ENCODE results near the gene NFIA.

Gene NFIA

DNA sequence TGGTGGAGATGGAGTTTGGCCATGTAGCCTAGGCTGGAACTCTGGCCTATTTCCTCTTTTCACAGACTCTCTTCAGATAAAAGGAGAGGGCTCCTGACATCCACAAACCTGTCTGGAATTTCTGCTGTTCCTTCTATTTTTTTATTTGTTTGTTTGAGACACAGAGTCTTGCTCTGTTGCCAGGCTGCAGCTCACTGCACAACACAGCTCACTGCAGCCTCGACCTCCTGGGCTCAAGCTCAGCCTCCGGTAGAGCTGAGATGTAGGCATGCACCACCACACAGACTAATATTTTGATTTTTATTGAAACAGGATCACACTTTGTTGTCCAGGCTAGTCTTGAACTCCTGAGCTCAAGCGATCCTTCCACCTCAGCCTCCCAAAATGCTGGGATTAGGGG, 411.6 kb downstream of the NFIA start:
- DNase-seq (ENCODE audit: low spot score), result no peak

DNA sequence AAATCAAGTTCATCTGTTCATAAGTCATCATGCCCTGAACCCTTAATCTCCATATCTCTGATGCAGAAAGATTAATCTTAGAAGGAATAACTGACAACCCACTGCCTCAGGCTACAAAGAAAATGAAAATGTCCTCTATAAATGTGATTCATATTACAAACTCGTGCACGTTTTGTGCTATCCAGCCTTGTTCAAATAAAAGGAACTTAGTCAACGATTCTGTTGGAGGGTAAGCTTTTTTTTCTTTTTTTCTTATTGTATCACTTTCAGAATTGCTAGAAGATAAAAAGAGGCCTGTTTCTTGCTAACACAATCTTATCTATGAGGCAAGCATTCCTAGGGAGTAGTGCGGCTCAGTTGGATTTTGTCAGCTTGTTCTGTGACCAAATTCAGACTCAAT, 414.1 kb downstream of the NFIA start:
- DNase-seq (ENCODE audit: low spot score), result no peak

DNA sequence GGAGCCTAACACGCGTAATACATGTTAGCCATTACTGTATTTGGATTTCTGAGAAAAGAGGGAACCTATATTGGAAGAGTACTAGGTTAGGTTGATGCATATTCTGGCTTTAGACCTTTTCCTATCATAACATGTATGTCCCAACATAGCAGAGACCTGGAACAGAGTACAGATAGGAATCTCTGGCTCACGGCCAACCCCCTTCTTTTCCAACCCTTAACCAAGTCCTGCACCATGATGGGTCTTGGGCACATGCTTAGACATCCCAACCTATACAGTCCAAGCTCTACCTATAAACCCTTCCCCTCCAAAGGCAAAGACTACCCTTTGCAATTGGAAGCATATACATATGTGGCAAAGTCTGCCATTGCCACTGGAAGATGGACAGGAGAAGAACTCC, 414.7 kb downstream of the NFIA start:
- DNase-seq (ENCODE audit: low spot score), result no peak

DNA sequence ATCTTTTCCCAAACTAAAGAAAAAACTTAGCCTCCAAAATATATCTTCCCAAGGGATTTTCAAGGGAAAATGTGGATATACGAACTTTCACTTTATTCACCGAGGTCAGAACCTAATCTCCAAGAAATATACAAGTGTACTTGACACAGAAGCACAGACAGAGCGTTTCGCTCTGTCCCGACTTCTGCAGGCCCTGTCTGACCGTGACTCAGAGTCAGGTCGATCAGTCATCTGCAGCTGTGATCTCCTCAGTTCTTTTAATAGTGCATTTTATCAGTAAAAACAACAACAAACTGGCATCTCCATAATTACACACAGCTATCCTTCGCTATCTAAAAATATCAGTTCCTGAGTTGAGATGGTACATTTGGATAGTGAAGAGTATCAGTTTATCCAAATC, 416.0 kb downstream of the NFIA start:
- no peak for DNase-seq (ENCODE audit: low spot score)

DNA sequence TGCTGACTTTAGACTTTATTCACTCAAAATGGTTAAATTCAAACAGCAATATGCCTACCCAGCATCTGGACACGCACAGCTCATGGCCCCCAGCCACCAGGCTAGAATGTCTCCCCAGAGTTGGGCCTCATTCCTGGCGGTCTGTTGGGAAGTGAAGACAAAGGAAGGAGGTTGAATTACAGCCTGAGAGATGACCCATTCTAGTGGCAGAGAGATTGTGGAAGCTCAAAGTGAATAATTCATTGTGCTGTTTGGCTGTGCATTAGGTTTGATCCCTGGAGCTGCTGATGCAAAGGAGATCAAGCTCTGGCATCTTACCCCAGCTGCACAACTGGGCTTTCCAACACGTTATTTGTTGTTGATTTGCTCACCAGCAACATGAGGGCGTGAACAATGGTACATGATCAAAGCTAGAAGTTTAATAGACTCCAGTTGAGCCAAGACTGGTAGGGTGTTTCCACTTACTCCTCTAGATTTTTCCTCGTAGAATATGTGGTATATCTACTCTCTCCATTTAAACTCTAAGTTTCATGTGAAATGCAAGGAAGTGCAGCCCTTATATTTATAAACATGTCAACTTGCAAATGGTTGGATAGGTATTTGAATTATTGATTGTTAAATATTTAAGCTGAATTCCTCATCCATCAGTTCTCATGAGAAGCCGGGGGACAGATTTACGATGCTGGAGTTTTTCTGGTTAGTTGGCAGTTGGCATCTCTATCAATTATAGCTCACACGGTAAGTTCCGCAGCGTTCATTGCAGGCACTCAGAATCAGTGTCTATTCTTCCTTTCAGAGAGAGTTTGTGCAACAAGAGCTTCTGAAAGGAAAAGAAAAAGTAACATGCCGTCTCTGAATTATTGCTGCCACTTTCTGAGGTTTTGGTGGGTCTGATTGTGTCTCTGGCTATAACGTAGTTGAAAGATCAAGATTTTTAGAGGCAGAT, 419.9 kb downstream of the NFIA start:
- DNase-seq (ENCODE audit: low spot score), result no peak

DNA sequence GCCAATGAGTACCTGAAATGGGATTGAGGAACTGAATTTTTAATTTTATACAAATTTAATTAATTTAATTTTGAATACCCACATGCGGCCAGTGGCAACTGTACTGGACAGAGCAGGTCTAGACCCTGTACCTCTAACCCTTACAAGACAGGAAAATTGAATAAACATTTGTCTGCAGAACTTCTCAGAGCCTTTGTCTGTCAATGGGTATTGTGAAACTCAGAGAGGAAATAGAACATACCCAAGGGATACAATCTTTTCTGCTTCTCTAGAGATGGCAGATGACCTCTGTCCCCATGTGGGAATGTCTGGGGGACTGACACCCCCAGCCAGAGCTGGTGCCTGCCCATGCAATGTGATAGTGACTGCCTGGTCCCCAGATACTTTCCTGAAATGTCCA, 421.9 kb downstream of the NFIA start:
- no peak for DNase-seq (ENCODE audit: low spot score)

DNA sequence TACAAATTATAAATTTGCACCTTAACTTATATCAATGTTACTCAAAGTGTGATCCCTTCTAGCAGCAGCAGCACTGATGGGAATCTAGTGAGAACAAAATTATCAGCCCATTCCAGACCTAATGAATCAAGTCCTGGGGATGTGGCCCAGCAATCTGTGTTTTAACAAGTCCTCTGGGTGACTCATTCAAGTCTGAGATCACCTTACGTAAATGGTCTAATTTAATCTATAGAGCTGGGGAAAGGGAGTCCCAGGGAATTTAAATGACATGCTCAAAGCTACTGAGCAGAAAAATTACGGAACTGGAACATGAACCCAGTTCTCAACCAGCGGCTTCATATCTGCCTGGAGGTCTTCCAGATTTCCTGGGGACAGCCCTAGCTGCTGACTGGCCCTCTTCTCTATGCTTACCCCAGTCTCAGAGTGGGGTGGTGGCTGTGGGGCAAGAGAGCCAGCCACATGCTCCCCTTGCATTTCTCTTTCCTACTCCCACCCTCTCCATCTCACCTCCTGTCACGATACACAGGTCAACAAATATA, 422.6 kb downstream of the NFIA start:
- DNase-seq (ENCODE audit: low spot score), result no peak

DNA sequence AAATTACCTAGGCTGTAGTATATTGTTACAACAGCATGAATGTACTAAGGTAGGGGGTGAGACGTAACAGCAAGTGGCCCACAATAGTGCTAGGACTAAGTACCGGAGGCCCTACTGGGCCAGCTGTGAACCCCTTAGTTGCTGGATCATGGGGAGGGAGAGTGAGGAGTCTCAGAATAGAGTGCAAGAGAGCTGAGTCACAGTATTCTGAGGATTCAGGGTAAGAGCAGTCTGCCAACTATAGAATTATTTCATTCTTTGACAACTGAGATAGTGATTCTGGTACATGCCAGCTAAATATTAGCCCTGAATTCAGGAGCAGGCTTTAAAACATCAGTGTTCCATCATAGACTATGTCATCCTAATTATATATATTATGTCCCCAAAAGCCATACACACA, 423.9 kb downstream of the NFIA start:
- DNase-seq (ENCODE audit: low spot score), result no peak

DNA sequence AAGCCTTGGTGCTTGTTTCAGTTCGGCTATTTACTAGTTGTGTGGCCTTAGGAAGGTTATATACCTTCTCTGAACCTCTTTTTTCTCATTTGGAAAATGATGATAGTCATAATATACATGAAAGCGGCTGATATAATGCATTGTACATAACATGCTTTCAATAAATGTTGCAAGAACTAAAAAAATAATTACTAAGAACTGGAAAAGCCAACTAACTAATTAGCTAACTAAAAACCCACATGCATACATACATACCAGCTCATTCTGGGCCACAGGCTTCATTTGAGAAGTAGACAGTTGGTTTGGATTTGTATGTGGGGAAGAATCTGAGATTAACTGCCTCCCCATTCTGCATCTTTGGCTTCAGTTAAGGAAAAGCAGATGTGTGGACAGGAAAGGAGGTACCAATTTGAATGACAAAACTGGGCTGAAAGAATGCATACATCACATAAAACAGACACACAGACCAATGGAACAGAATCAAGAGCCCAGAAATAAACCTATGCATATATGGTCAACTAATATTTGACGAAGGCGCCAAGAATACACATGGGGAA, 424.7 kb downstream of the NFIA start:
- no peak for DNase-seq (ENCODE audit: low spot score)
